HepG2 (cell line): ENCODE results near the gene WDR54. TPM values are rescaled to one million over a fixed set of nuclear protein-coding genes. Genes with fewer than 3 reads are reported as not detected.

Experiments used
- CHD4 ChIP-seq: fragments of 200-600 bp; sonication (generic); IDR thresholded peaks from 2 replicates; pipeline ENCODE4 v1.7.0; 2017; ENCODE audit warnings: mild to moderate bottlenecking, low read length, borderline replicate concordance
- DNMT1 ChIP-seq: sonication (generic); formaldehyde crosslinking; IDR thresholded peaks from 2 replicates; pipeline ENCODE4 v1.5.1; 2020; ENCODE audit warnings: mild to moderate bottlenecking, missing genetic modification reagents
- FOXA3 ChIP-seq: IDR thresholded peaks from 2 replicates; pipeline ENCODE4 v1.6.1; 2016; ENCODE audit warnings: missing genetic modification reagents, missing compliant biosample characterization
- FOXC1 ChIP-seq: sonication (generic); formaldehyde crosslinking; IDR thresholded peaks from 2 replicates; pipeline ENCODE4 v1.8.0; 2022; ENCODE audit warnings: mild to moderate bottlenecking, missing genetic modification reagents, borderline replicate concordance
- FOXJ3 ChIP-seq: sonication (generic); formaldehyde crosslinking; IDR thresholded peaks from 2 replicates; pipeline ENCODE4 v1.4.0; 2020; ENCODE audit warnings: missing genetic modification reagents, mild to moderate bottlenecking, borderline replicate concordance
- GABPA ChIP-seq, 2 experiments: IDR thresholded peaks; 2 replicates each; pipeline ENCODE4 v1.6.1; 2011 to 2016; ENCODE audit warnings: low read depth in 2 of 2, low read length in 1 of 2, missing biosample characterization in 1 of 2, missing genetic modification characterization in 1 of 2
- HDAC6 ChIP-seq: fragments of 200-600 bp; sonication (generic); IDR thresholded peaks from 2 replicates; pipeline ENCODE4 v1.7.0; 2017; ENCODE audit warnings: mild to moderate bottlenecking, antibody characterized with exemption, low read length, low read depth
- ZBTB8A ChIP-seq: sonication (generic); formaldehyde crosslinking; IDR thresholded peaks from 2 replicates; pipeline ENCODE4 v1.4.0; 2020; ENCODE audit warnings: mild to moderate bottlenecking, low read depth, missing genetic modification reagents, borderline replicate concordance
- ZNF549 ChIP-seq: sonication (generic); formaldehyde crosslinking; IDR thresholded peaks from 2 replicates; pipeline ENCODE4 v1.5.0; 2020; ENCODE audit warnings: missing genetic modification reagents
- ZNF703 ChIP-seq: sonication (generic); formaldehyde crosslinking; IDR thresholded peaks from 2 replicates; pipeline ENCODE4 v1.5.1; 2020; ENCODE audit warnings: missing genetic modification reagents, mild to moderate bottlenecking, moderate library complexity, borderline replicate concordance
- ZNF720 ChIP-seq: sonication (generic); formaldehyde crosslinking; IDR thresholded peaks from 2 replicates; pipeline ENCODE4 v1.4.0; 2020; ENCODE audit warnings: missing genetic modification reagents
- ZNF775 ChIP-seq: sonication (generic); formaldehyde crosslinking; IDR thresholded peaks from 2 replicates; pipeline ENCODE4 v1.4.0; 2020; ENCODE audit warnings: missing genetic modification reagents, mild to moderate bottlenecking, moderate library complexity, borderline replicate concordance
- polyA plus RNA-seq, 8 experiments: library from polyadenylated mRNA; depleted of rRNA in 3 of 8; stranded (reverse) in 7 of 8; unstranded in 1 of 8; fragments of >200 nt; fragmentation: Illumina TruSeq in 4 of 8; extraction: Trizol in 4 of 8; gene quantifications; 2 replicates each; pipeline versions ENCODE4 v1.2.1 to v1.2.3, GENCODE V29; 2011 to 2016; ENCODE audit warnings: low read depth in 4 of 8, missing spikeins in 1 of 8, mixed read lengths in 1 of 8; ENCODE audit not compliant: insufficient read depth in 1 of 8
- total RNA-seq, 5 experiments: library from RNA; depleted of rRNA; stranded (reverse); fragments of >200 nt; fragmentation: Illumina TruSeq; extraction: Trizol; gene quantifications; 2 replicates each; pipeline ENCODE4 v1.2.3, GENCODE V29; 2016; ENCODE audit warnings: low read depth in 1 of 5
- TF ChIP-seq, protein P1 (sequence below): sonication (generic); formaldehyde crosslinking; IDR thresholded peaks from 2 replicates; pipeline ENCODE4 v1.5.0; 2020; ENCODE audit warnings: mild to moderate bottlenecking, missing genetic modification reagents
- TF ChIP-seq, protein P2 (sequence below): sonication (generic); formaldehyde crosslinking; IDR thresholded peaks from 2 replicates; pipeline ENCODE4 v1.4.0; 2020; ENCODE audit warnings: missing genetic modification reagents, borderline replicate concordance
- TF ChIP-seq, protein P3 (sequence below): sonication (generic); formaldehyde crosslinking; IDR thresholded peaks from 2 replicates; pipeline ENCODE4 v1.4.0; 2020; ENCODE audit warnings: missing genetic modification reagents, borderline replicate concordance
- TF ChIP-seq, protein P4 (sequence below): sonication (generic); formaldehyde crosslinking; IDR thresholded peaks from 2 replicates; pipeline ENCODE4 v1.4.0; 2020; ENCODE audit warnings: missing genetic modification reagents

WDR54 gene
- total and polyA plus RNA-seq, 2 of the 13 experiments (the other 11 are each of a cell fraction or from before 2014, with no cell fraction given): 2.0 to 17.3 TPM

DNA sequence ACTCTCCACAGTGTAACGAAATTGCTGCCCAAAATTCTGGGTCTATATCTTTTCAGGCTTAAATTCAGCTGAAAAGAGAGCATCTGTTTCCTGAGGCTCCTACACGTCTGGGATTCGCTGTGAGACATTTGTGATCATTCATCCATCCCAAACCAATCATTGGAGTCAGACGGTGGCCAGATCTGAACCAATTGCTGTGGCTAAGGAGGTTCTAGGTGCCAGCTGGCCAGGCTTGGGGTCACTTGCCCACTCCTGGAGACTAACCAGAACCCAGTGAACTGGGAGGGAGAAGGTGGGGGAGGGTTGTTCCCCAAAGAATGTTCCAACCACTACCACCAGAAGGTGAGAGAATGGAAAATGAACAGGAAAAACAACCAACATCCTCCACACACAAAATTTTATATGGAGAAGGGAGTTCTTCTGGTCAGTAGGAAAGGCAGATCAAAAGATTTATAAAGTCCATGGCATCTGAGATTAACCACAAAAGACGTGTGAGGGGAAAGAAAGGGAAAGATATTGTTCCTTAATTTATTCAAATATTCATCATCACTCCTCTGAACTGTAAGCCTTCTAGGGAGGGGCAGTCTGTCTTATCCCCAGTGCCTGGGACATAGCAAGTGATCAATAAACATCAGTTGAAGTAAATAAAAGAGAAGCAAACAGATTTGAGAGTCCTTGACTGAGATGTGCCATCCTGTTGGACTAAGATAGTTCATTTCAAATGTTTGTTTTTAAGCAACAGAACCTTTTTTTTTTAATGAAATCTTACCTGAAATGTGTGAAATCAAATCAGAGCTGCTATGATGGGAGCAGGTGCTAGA, 23.2 kb downstream of the WDR54 start (continued):
- TF ChIP-seq, protein P1, sequence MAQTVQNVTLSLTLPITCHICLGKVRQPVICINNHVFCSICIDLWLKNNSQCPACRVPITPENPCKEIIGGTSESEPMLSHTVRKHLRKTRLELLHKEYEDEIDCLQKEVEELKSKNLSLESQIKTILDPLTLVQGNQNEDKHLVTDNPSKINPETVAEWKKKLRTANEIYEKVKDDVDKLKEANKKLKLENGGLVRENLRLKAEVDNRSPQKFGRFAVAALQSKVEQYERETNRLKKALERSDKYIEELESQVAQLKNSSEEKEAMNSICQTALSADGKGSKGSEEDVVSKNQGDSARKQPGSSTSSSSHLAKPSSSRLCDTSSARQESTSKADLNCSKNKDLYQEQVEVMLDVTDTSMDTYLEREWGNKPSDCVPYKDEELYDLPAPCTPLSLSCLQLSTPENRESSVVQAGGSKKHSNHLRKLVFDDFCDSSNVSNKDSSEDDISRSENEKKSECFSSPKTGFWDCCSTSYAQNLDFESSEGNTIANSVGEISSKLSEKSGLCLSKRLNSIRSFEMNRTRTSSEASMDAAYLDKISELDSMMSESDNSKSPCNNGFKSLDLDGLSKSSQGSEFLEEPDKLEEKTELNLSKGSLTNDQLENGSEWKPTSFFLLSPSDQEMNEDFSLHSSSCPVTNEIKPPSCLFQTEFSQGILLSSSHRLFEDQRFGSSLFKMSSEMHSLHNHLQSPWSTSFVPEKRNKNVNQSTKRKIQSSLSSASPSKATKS (CRISPR knock-in tag): 0 out of 2 replicates have a peak, but pooled peaks have one; percentile 43
- TF ChIP-seq FOXC1 (no peak), ZNF549 (CRISPR knock-in tag) (no peak), ZNF775 (CRISPR knock-in tag) (no peak), FOXA3 (peak; percentile 27; the same call in 1 of the 2 replicates), DNMT1 (CRISPR knock-in tag) (no peak), CHD4 (0 out of 2 replicates have a peak, but pooled peaks have one; percentile 8), ZNF720 (CRISPR knock-in tag) (no peak), ZBTB8A (CRISPR knock-in tag) (no peak), FOXJ3 (CRISPR knock-in tag) (no peak), ZNF703 (CRISPR knock-in tag) (no peak), HDAC6 (no peak), GABPA (IDR thresholded peaks at IDR 0.05; ENCODE audit: low read depth, low read length) (no peak), GABPA (CRISPR knock-in tag; IDR thresholded peaks at IDR 0.05; ENCODE audit: low read depth) (0 out of 2 replicates have a peak, but pooled peaks have one; percentile 30)
- TF ChIP-seq, protein P2, sequence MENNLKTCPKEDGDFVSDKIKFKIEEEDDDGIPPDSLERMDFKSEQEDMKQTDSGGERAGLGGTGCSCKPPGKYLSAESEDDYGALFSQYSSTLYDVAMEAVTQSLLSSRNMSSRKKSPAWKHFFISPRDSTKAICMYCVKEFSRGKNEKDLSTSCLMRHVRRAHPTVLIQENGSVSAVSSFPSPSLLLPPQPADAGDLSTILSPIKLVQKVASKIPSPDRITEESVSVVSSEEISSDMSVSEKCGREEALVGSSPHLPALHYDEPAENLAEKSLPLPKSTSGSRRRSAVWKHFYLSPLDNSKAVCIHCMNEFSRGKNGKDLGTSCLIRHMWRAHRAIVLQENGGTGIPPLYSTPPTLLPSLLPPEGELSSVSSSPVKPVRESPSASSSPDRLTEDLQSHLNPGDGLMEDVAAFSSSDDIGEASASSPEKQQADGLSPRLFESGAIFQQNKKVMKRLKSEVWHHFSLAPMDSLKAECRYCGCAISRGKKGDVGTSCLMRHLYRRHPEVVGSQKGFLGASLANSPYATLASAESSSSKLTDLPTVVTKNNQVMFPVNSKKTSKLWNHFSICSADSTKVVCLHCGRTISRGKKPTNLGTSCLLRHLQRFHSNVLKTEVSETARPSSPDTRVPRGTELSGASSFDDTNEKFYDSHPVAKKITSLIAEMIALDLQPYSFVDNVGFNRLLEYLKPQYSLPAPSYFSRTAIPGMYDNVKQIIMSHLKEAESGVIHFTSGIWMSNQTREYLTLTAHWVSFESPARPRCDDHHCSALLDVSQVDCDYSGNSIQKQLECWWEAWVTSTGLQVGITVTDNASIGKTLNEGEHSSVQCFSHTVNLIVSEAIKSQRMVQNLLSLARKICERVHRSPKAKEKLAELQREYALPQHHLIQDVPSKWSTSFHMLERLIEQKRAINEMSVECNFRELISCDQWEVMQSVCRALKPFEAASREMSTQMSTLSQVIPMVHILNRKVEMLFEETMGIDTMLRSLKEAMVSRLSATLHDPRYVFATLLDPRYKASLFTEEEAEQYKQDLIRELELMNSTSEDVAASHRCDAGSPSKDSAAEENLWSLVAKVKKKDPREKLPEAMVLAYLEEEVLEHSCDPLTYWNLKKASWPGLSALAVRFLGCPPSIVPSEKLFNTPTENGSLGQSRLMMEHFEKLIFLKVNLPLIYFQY (CRISPR knock-in tag): no peak
- TF ChIP-seq, protein P3, sequence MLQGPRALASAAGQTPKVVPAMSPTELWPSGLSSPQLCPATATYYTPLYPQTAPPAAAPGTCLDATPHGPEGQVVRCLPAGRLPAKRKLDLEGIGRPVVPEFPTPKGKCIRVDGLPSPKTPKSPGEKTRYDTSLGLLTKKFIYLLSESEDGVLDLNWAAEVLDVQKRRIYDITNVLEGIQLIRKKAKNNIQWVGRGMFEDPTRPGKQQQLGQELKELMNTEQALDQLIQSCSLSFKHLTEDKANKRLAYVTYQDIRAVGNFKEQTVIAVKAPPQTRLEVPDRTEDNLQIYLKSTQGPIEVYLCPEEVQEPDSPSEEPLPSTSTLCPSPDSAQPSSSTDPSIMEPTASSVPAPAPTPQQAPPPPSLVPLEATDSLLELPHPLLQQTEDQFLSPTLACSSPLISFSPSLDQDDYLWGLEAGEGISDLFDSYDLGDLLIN (CRISPR knock-in tag): no peak
- TF ChIP-seq, protein P4, sequence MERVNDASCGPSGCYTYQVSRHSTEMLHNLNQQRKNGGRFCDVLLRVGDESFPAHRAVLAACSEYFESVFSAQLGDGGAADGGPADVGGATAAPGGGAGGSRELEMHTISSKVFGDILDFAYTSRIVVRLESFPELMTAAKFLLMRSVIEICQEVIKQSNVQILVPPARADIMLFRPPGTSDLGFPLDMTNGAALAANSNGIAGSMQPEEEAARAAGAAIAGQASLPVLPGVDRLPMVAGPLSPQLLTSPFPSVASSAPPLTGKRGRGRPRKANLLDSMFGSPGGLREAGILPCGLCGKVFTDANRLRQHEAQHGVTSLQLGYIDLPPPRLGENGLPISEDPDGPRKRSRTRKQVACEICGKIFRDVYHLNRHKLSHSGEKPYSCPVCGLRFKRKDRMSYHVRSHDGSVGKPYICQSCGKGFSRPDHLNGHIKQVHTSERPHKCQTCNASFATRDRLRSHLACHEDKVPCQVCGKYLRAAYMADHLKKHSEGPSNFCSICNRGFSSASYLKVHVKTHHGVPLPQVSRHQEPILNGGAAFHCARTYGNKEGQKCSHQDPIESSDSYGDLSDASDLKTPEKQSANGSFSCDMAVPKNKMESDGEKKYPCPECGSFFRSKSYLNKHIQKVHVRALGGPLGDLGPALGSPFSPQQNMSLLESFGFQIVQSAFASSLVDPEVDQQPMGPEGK: no peak; the same call in 1 of the 2 replicates
